Fibroblast of mammary gland (primary cell): Measurements from ENCODE around the gene USP30.

Source experiments
- DNase-seq: peaks from one replicate; pipeline ENCODE4 v3.0.0-alpha.2; 2010; ENCODE audit warnings: low read depth
- H3K4me3 ChIP-seq: 2 replicates; pipeline ENCODE4 v1.5.1; 2011; ENCODE audit warnings: low read depth, mild to moderate bottlenecking, low read length, moderate library complexity; ENCODE audit not compliant: control insufficient read depth
- TF ChIP-seq, protein P1 (sequence below): conservative IDR thresholded peaks from 2 replicates; pipeline ENCODE4 v1.5.1; 2011; ENCODE audit warnings: low read depth, low read length, inconsistent platforms; ENCODE audit not compliant: control insufficient read depth, insufficient read depth

The USP30 gene

GRCh38 chr12:109114644-109115043 is 62.3 kb downstream of the USP30 start:
- no peak overlapping the region for H3K4me3 ChIP-seq
- TF ChIP-seq, protein P1, sequence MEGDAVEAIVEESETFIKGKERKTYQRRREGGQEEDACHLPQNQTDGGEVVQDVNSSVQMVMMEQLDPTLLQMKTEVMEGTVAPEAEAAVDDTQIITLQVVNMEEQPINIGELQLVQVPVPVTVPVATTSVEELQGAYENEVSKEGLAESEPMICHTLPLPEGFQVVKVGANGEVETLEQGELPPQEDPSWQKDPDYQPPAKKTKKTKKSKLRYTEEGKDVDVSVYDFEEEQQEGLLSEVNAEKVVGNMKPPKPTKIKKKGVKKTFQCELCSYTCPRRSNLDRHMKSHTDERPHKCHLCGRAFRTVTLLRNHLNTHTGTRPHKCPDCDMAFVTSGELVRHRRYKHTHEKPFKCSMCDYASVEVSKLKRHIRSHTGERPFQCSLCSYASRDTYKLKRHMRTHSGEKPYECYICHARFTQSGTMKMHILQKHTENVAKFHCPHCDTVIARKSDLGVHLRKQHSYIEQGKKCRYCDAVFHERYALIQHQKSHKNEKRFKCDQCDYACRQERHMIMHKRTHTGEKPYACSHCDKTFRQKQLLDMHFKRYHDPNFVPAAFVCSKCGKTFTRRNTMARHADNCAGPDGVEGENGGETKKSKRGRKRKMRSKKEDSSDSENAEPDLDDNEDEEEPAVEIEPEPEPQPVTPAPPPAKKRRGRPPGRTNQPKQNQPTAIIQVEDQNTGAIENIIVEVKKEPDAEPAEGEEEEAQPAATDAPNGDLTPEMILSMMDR: no peak

GRCh38 chr12:109115404-109115757 is 63.0 kb downstream of the USP30 start:
- DNase-seq: no peak
- no peak overlapping the region for H3K4me3 ChIP-seq
- TF ChIP-seq, protein P1: no peak

More at GRCh38 chr12:109114644-109115043, 62.3 kb downstream of the USP30 start:
- no peak for DNase-seq

DNA sequence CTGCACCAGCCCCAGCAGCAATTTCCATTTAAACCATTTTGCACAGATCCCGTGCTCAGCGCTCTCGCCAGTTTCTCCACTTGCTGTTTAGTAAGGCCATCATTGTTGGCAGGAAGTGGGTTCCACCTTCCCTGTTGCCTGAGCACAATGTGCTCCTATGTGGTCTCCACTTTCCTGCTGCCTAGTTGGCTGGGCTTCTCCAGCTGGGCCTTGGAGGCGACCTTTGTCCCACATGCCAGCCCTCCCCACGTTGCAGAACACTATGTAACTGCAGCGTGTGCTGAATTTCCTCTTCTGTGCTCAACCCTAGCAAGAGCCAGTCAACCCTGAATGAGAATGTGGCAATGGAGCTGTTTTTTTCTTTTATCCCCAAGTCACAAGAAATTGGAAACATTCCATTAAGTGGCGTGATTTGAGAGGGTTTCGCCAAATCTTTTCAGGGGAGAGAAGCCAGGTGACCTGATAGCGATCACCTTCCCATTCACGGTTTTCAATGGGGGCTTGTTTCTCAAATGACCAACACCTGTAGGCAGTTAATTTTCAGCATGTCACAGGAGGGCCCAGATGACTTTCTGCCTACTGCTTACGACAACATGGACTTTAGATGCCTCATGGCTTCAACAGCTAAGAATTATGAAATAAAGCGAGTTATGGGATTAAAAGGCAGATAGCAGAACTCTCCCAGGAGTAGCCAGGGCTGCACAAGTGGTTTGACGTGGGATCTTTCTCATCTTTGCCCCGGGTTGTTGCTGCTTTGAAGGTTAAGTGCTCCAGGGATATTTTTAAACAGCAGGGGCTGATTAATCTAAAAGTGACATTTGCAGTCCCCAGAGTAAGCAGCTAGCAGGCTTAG is 63.6 kb downstream of the USP30 start, which contains the start of gene ACACB:
Gene ACACB, plus strand, starts transcription at position 830 of the 853 bp plus-strand sequence. CDS start 22,819 bp downstream, outside the sequence.
- TF ChIP-seq, protein P1: no peak
- H3K4me3 ChIP-seq: no peak within 1 kb of the TSS
- DNase-seq: no peak

DNA sequence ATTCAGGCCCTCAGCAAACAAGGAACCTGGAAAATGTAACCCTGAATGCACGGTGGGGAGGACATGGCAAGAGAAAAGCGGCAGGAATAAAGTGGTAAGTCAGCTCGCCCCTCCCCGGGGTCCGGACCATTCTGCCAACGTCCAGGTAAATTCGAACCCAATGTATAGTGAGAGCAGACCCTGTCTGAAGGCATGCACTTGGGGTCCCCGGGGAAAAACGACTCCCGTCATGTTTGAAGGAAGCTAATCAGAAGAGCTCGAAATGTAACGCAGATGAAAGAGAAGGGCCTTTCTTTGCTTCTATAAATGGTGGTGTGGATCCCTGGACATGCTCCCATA is 64.2 kb downstream of the USP30 start:
- no peak for DNase-seq
- TF ChIP-seq, protein P1: no peak
- no peak overlapping the region for H3K4me3 ChIP-seq

- TF ChIP-seq, protein P1: no peak
- no peak overlapping the region for H3K4me3 ChIP-seq
- no peak for DNase-seq
Observed at GRCh38 chr12:109120095-109120494, 67.7 kb downstream of the USP30 start.

DNA sequence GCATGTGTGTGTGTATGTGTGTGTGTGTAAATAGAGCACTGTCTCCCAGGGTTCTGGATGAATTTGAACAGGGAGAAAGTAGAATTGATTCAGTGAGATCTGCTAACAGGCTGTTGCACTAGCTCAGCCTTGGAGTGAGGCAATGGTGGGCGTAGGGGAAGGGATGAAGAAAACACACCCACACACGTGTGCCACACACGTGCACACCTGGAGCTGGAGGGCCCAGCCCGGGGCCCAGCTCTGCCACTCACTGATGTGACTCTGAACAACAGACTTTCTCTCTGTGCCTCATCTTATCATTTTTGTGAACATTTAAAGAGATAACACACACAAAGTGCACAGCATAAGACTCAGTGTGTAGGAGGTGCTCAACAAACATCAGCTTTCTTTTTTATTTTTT is 68.2 kb downstream of the USP30 start:
- no peak overlapping the region for H3K4me3 ChIP-seq
- TF ChIP-seq, protein P1: no peak
- no peak for DNase-seq

DNA sequence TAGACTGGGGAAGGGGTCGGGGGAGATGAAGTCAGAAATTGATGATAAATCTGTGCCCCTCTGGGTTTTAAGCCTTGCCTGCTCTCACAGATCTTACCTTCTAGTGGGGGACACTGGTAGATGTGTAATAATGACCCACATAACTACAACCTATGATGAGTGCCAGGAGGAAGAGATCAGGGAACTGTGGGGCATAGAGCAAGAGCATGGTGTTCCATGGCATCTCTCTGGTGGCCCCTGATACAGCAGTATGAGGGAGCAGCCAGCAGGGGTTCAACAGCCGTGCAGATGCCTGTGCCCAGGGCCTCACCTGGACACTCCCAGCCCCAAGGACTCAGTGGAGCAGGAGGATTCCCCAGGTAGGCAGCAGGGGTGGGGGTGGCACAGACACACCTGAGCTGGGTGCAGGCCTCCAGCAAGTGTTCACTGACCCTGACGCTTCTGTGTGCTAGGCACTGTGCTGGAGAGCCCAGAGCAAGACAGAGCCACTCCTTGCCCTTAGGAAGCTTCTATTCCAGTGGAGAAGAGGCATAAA is 69.0 kb downstream of the USP30 start:
- no peak overlapping the region for H3K4me3 ChIP-seq
- DNase-seq: no peak
- TF ChIP-seq, protein P1: no peak
